ENCODE results near the gene F13A1. TPM values are rescaled to one million over a fixed set of nuclear protein-coding genes. Genes with fewer than 3 reads are reported as not detected.

Gene F13A1
- total RNA-seq, 4 donors from 2014 or later = 4.1 to 90.6 (median 57.8) TPM

DNA sequence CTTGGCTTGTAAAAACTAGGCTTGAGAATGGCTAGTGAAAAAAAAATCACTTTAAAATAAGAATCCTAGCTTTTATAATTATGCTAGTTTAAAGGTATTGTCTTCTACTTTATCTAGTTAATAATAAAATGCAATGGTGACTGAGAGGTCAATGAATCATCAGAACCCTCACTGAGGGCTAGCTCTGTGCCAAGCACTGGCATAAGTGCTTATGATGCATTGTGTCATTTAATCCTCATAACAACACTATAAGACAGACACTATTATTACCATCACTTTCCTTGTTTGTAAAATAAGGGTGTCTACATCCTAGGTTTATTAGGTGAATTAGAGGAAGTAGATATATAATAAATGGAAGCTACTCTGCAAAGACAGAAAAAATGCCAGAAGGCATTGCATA lies 144.3 kb downstream of the F13A1 start:
- DNase-seq = no peak
- Histone ChIP-seq H3K36me3 (no peaks in the 10 kb centered on the region), H3K9me3 (no peaks in the 10 kb centered on the region), H3K27me3 (no peaks in the 10 kb centered on the region), H3K4me3 (no peak overlapping the region), H3K27ac (no peak overlapping the region), H3K4me1 (no peaks in the 10 kb centered on the region)
- TF ChIP-seq CTCF (IDR thresholded peaks at IDR 0.05) = no peak
- no peak for TF ChIP-seq POLR2A (IDR thresholded peaks at IDR 0.05)
- intact Hi-C loops (cut with DNase I; ENCODE audit: low total_unique reads) = no loop called here

GRCh38 chr6:6169141-6169540 lies 151.3 kb downstream of the F13A1 start:
- Histone ChIP-seq H3K36me3 (no peaks in the 10 kb centered on the region), H3K4me3 (no peak overlapping the region), H3K4me1 (no peaks in the 10 kb centered on the region), H3K9me3 (no peaks in the 10 kb centered on the region), H3K27ac (no peak overlapping the region), H3K27me3 (no peaks in the 10 kb centered on the region)
- TF ChIP-seq POLR2A (IDR thresholded peaks at IDR 0.05) = no peak
- no peak for TF ChIP-seq CTCF (IDR thresholded peaks at IDR 0.05)
- intact Hi-C loops (cut with DNase I; ENCODE audit: low total_unique reads) = no loop called here
- no peak for DNase-seq

- Histone ChIP-seq H3K4me3 (no peak overlapping the region), H3K4me1 (no peaks in the 10 kb centered on the region), H3K27ac (no peak overlapping the region), H3K36me3 (no peaks in the 10 kb centered on the region), H3K27me3 (no peaks in the 10 kb centered on the region), H3K9me3 (no peaks in the 10 kb centered on the region)
- intact Hi-C loops (cut with DNase I; ENCODE audit: low total_unique reads) = no loop called here
- TF ChIP-seq CTCF (IDR thresholded peaks at IDR 0.05) = no peak
- no peak for TF ChIP-seq POLR2A (IDR thresholded peaks at IDR 0.05)
- no peak for DNase-seq
These were observed 154.4 kb downstream of the F13A1 start for GRCh38 chr6:6166064-6166463.

DNA sequence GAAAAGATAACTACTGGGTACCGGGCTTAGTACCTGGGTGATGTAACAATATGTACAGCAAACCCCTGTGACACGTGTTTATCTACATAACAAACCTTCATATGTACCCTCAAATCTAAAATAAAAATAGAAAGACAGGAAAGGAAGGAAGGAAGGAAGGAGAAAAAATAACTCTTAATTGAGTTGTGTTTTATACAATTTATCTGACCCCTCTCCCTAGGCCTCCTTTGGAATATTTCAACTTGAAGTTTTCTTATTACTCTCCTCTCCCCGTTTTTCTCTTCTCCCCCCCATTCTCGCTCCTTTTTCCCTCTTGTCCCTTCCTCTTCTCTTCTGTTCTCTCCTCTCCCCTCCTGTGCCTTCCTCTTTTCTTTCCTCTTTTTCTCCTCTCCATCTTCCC lies 156.1 kb downstream of the F13A1 start:
- DNase-seq = no peak
- intact Hi-C loops (cut with DNase I; ENCODE audit: low total_unique reads) = no loop called here
- TF ChIP-seq POLR2A (IDR thresholded peaks at IDR 0.05) = no peak
- no peak for TF ChIP-seq CTCF (IDR thresholded peaks at IDR 0.05)
- Histone ChIP-seq H3K9me3 (no peaks in the 10 kb centered on the region), H3K4me1 (no peaks in the 10 kb centered on the region), H3K36me3 (no peaks in the 10 kb centered on the region), H3K27me3 (no peaks in the 10 kb centered on the region), H3K27ac (no peak overlapping the region), H3K4me3 (no peak overlapping the region)

- no peaks in the 10 kb centered on the region for H3K36me3 ChIP-seq
These were observed 166.1 kb downstream of the F13A1 start for GRCh38 chr6:6154335-6154734.

More at GRCh38 chr6:6154335-6154734, 166.1 kb downstream of the F13A1 start:
- Histone ChIP-seq H3K4me1 (no peaks in the 10 kb centered on the region), H3K4me3 (no peak overlapping the region), H3K27ac (no peak overlapping the region), H3K27me3 (no peaks in the 10 kb centered on the region), H3K9me3 (no peaks in the 10 kb centered on the region)
- TF ChIP-seq POLR2A (IDR thresholded peaks at IDR 0.05) (no peak), CTCF (IDR thresholded peaks at IDR 0.05) (no peak)
- no peak for DNase-seq
- intact Hi-C loops (cut with DNase I; ENCODE audit: low total_unique reads) = no loop called here

Measured in uterus (tissue), 4 donors.